Adrenal gland (tissue), 5 donors: ENCODE measurements around the gene COL15A1.

Source experiments
- POLR2A ChIP-seq, 2 donors: fragments of 450-650 bp; IDR thresholded peaks; one replicate each; pipeline ENCODE4 v1.6.1; 2017; ENCODE audit warnings: antibody characterized with exemption in 2 of 2, mild to moderate bottlenecking in 2 of 2, moderate library complexity in 1 of 2
- TF ChIP-seq, protein P1 (sequence below), 6 experiments: fragments of 450-650 bp in 4 of 6; fragments of 200-600 bp in 2 of 6; sonication (generic) in 1 of 6; IDR thresholded peaks; 1 replicate in 5 of 6; 2 replicates in 1 of 6; pipeline versions ENCODE4 v1.5.1 to v1.8.0; 2016 to 2021; ENCODE audit warnings: antibody characterized with exemption in 6 of 6, mild to moderate bottlenecking in 2 of 6, moderate library complexity in 1 of 6
- donor health status: DM: no; HTN: no; CAD: no.

DNA sequence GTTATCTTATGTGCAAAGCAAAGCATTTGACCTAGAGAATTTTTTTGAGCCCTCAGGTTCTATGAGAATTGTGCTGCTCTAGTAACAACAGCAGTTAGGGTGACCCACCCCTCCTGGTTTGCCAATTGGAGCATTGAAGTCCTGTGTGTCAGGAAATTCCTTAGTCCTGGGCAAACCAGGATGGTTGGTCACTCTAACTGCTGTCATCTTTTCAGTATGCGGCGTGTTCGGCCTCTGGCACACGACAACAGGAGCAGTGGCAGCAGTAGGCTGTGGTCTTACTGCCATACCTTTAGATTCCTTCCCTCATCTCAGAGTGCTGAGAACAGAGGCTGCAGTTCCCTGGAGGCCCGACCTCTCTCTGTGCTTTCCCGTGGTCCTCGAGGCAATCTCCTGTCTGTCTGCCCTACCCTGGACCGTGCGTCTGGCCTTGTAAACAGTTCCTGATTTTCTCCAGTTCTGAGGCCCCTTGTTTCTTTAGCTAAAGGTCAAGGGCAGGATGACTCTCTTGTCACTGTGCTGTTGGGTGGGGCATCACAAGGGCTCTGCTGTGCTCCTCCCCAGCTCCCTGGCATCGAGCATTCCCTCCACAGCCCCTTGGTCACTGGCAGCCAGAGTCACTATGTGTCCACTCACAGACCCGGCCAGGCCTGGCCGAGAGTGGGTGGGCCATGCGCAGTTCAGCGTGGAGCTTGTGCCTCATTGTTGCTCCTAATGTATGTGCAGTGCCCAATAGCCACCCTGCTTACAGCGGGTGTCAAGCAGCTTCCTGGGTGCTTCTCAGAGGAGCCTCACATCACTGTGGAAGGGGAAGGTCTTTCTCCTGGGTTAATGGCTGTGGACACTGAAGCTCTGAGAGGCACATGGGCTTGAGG is 18.5 kb upstream of the COL15A1 start:
- TF ChIP-seq, protein P1, sequence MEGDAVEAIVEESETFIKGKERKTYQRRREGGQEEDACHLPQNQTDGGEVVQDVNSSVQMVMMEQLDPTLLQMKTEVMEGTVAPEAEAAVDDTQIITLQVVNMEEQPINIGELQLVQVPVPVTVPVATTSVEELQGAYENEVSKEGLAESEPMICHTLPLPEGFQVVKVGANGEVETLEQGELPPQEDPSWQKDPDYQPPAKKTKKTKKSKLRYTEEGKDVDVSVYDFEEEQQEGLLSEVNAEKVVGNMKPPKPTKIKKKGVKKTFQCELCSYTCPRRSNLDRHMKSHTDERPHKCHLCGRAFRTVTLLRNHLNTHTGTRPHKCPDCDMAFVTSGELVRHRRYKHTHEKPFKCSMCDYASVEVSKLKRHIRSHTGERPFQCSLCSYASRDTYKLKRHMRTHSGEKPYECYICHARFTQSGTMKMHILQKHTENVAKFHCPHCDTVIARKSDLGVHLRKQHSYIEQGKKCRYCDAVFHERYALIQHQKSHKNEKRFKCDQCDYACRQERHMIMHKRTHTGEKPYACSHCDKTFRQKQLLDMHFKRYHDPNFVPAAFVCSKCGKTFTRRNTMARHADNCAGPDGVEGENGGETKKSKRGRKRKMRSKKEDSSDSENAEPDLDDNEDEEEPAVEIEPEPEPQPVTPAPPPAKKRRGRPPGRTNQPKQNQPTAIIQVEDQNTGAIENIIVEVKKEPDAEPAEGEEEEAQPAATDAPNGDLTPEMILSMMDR (IDR thresholded peaks at IDR 0.05): no peak
- TF ChIP-seq POLR2A (IDR thresholded peaks at IDR 0.05): no peak
